HepG2 (cell line): ENCODE data around the gene TMEM271. TPM values are rescaled to one million over a fixed set of nuclear protein-coding genes. Genes with fewer than 3 reads are reported as not detected.

Experiments
- ATAC-seq: fragments of 200-7000 bp; cut with Tn5 transposase; 3 replicates; pipeline ENCODE4 v1.9.1; 2020; ENCODE audit warnings: mild to moderate bottlenecking, moderate library complexity
- BruUV-seq: library from RNA; stranded (reverse); fragments of 400-500 nt; replicated peaks from 2 replicates; lab custom pipeline; 2021; lab: Mats Ljungman, UMichigan
- CTCF ChIA-PET: fragments of 300-600 bp; formaldehyde crosslinking; extraction: SDS; loops from one replicate; lab custom pipeline; 2021; ENCODE audit warnings: low total read pairs, inconsistent platforms, low intra/inter-chr PET ratio; lab: Yijun Ruan, JAX
- POLR2A ChIA-PET: fragments of 350-600 bp; sonication (Branson Sonifier 250); formaldehyde crosslinking; loops from one replicate; lab custom pipeline; 2020; ENCODE audit warnings: antibody characterized with exemption, inconsistent platforms; lab: Yijun Ruan, JAX
- DNase-seq: peaks from one replicate; pipeline ENCODE4 v3.0.0-alpha.2; 2015; ENCODE audit warnings: low spot score
- FAIRE-seq: peaks from 3 replicates; lab custom pipeline; 2011; peaks lifted over from hg19 to GRCh38; lab: Jason Lieb, UNC
- H2AFZ ChIP-seq: one replicate; pipeline ENCODE4 v1.6.1; 2011; ENCODE audit warnings: low read length, inconsistent platforms
- H3K27ac ChIP-seq: fragments of 300-600 bp; 3 replicates; pipeline ENCODE4 v1.8.0; 2011; ENCODE audit warnings: mixed run types, mild to moderate bottlenecking, mixed read lengths, low read length, inconsistent platforms; ENCODE audit not compliant: insufficient read depth; ENCODE audit errors: extremely low read length
- H3K27me3 ChIP-seq, 2 experiments: fragments of 200-600 bp in 1 of 2; 2 replicates in 1 of 2; 3 replicates in 1 of 2; pipeline versions ENCODE4 v1.6.0 to v1.8.0; 2011; ENCODE audit warnings: low read length in 2 of 2, mild to moderate bottlenecking in 2 of 2, moderate library complexity in 2 of 2, inconsistent platforms in 1 of 2; ENCODE audit not compliant: insufficient read depth in 2 of 2, control insufficient read depth in 1 of 2
- H3K36me3 ChIP-seq, 2 experiments: fragments of 200-600 bp in 1 of 2; replicated peaks in 1 of 2; 2 replicates in 1 of 2; 3 replicates in 1 of 2; pipeline versions ENCODE4 v1.5.1 to v1.8.0; 2011; ENCODE audit warnings: low read length in 2 of 2, inconsistent platforms in 1 of 2; ENCODE audit not compliant: insufficient read depth in 2 of 2, control insufficient read depth in 1 of 2
- H3K4me1 ChIP-seq: 2 replicates; pipeline ENCODE4 v1.5.1; 2012; ENCODE audit warnings: low read length, inconsistent platforms; ENCODE audit not compliant: insufficient read depth
- H3K4me2 ChIP-seq: 2 replicates; pipeline ENCODE4 v1.6.0; 2011; ENCODE audit warnings: low read depth, low read length, inconsistent platforms
- H3K4me3 ChIP-seq, 3 experiments: fragments of 200-600 bp in 1 of 3; sonication (generic), shearing (Covaris generic) in 1 of 3; replicated peaks in 1 of 3; 2 replicates each; pipeline ENCODE4 v1.5.1; 2011 to 2016; ENCODE audit warnings: low read length in 3 of 3, inconsistent platforms in 2 of 3, low read depth in 2 of 3, mild to moderate bottlenecking in 2 of 3, control low read depth in 1 of 3, mixed read lengths in 1 of 3; ENCODE audit not compliant: insufficient read depth in 1 of 3
- H3K79me2 ChIP-seq: one replicate; pipeline ENCODE4 v1.6.1; 2011; ENCODE audit warnings: low read length, inconsistent platforms; ENCODE audit not compliant: insufficient read depth
- H3K9ac ChIP-seq: 2 replicates; pipeline ENCODE4 v1.6.0; 2011; ENCODE audit warnings: mild to moderate bottlenecking, low read depth, low read length, inconsistent platforms; ENCODE audit not compliant: insufficient read depth
- H3K9me3 ChIP-seq: 2 replicates; pipeline ENCODE4 v1.5.1; 2012; ENCODE audit warnings: mild to moderate bottlenecking, low read length
- H4K20me1 ChIP-seq: 2 replicates; pipeline ENCODE4 v1.6.0; 2011; ENCODE audit warnings: inconsistent platforms, mild to moderate bottlenecking, low read length, moderate library complexity; ENCODE audit not compliant: insufficient read depth
- CEBPG ChIP-seq: IDR thresholded peaks from 2 replicates; pipeline ENCODE4 v1.6.1; 2016
- GATAD1 ChIP-seq: IDR thresholded peaks from 2 replicates; pipeline ENCODE4 v1.6.1; 2016; ENCODE audit warnings: missing genetic modification reagents, missing compliant biosample characterization
- MYC ChIP-seq: sonication (generic); formaldehyde crosslinking; IDR thresholded peaks from 2 replicates; pipeline ENCODE4 v1.9.0; 2021; ENCODE audit warnings: missing genetic modification reagents, borderline replicate concordance
- ZBTB7A ChIP-seq: sonication (generic); formaldehyde crosslinking; IDR thresholded peaks from 2 replicates; pipeline ENCODE4 v1.8.0; 2022; ENCODE audit warnings: mild to moderate bottlenecking, missing genetic modification reagents
- WGBS: methylation state at CpG from one replicate; pipeline ENCODE4 v1.1.6; 2017; ENCODE audit warnings: low lambda C conversion rate; 5-methylcytosine and 5-hydroxymethylcytosine counted together
- in situ Hi-C: cut with HindIII; loops from 2 replicates; pipeline ENCODE4 v1.10.0; 2017; ENCODE audit warnings: low pct_unique_long_range_greater_than_20kb; ENCODE audit not compliant: extremely low pct_ligation_motif_present
- intact Hi-C: fragments of 100-400 bp; cut with micrococcal nuclease; formaldehyde crosslinking; loops from one replicate; pipeline ENCODE4 v1.10.0; 2022; ENCODE audit not compliant: unreplicated experiment
- polyA plus RNA-seq, 8 experiments: library from polyadenylated mRNA; depleted of rRNA in 3 of 8; stranded (reverse) in 7 of 8; unstranded in 1 of 8; fragments of >200 nt; fragmentation: Illumina TruSeq in 4 of 8; extraction: Trizol in 4 of 8; gene quantifications; 2 replicates each; pipeline versions ENCODE4 v1.2.1 to v1.2.3, GENCODE V29; 2011 to 2016; ENCODE audit warnings: low read depth in 4 of 8, missing spikeins in 1 of 8, mixed read lengths in 1 of 8; ENCODE audit not compliant: insufficient read depth in 1 of 8
- total RNA-seq, 5 experiments: library from RNA; depleted of rRNA; stranded (reverse); fragments of >200 nt; fragmentation: Illumina TruSeq; extraction: Trizol; gene quantifications; 2 replicates each; pipeline ENCODE4 v1.2.3, GENCODE V29; 2016; ENCODE audit warnings: low read depth in 1 of 5
- TF ChIP-seq, protein P1 (sequence below): sonication (generic); formaldehyde crosslinking; IDR thresholded peaks from 2 replicates; pipeline ENCODE4 v1.5.1; 2020; ENCODE audit warnings: mild to moderate bottlenecking, missing genetic modification reagents
- TF ChIP-seq, protein P2 (sequence below): sonication (generic); formaldehyde crosslinking; IDR thresholded peaks from 2 replicates; pipeline ENCODE4 v1.5.1; 2020; ENCODE audit warnings: missing genetic modification reagents, mild to moderate bottlenecking, borderline replicate concordance

Gene TMEM271
- total and polyA plus RNA-seq, 2 of the 13 experiments (the other 11 are each of a cell fraction or from before 2014, with no cell fraction given), result not detected

GRCh38 chr4:568962-569361 lies 7.1 kb downstream of the TMEM271 start:
- intact Hi-C loops, result no loop called here
- in situ Hi-C loops, result no loop called here
- no peak for FAIRE-seq

More at GRCh38 chr4:568962-569361, 7.1 kb downstream of the TMEM271 start:
- H3K9ac ChIP-seq, result no peak overlapping the region
- CTCF ChIA-PET, result no interaction called here
- H3K4me3 ChIP-seq, result no peak overlapping the region
- H3K4me2 ChIP-seq, result no peak overlapping the region
- no peaks in the 10 kb centered on the region for H3K4me1 ChIP-seq
- H3K79me2 ChIP-seq, result no peaks in the 10 kb centered on the region
- TF ChIP-seq MYC (CRISPR knock-in tag) (no peak), ZBTB7A (CRISPR knock-in tag) (no peak), GATAD1 (CRISPR knock-in tag) (no peak), CEBPG (CRISPR knock-in tag) (no peak)
- TF ChIP-seq, protein P1, sequence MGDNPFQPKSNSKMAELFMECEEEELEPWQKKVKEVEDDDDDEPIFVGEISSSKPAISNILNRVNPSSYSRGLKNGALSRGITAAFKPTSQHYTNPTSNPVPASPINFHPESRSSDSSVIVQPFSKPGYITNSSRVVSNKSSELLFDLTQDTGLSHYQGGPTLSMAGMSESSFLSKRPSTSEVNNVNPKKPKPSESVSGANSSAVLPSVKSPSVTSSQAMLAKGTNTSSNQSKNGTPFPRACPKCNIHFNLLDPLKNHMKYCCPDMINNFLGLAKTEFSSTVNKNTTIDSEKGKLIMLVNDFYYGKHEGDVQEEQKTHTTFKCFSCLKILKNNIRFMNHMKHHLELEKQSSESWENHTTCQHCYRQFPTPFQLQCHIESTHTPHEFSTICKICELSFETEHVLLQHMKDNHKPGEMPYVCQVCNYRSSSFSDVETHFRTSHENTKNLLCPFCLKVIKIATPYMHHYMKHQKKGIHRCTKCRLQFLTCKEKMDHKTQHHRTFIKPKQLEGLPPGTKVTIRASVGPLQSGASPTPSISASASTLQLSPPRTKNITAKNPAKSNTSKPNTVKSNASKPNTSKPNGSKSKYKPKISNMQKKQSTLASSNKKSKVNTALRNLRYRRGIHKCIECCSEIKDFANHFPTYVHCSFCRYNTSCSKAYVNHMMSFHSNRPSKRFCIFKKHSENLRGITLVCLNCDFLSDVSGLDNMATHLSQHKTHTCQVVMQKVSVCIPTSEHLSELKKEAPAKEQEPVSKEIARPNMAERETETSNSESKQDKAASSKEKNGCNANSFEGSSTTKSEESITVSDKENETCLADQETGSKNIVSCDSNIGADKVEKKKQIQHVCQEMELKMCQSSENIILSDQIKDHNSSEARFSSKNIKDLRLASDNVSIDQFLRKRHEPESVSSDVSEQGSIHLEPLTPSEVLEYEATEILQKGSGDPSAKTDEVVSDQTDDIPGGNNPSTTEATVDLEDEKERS (CRISPR knock-in tag), result no peak
- TF ChIP-seq, protein P2, sequence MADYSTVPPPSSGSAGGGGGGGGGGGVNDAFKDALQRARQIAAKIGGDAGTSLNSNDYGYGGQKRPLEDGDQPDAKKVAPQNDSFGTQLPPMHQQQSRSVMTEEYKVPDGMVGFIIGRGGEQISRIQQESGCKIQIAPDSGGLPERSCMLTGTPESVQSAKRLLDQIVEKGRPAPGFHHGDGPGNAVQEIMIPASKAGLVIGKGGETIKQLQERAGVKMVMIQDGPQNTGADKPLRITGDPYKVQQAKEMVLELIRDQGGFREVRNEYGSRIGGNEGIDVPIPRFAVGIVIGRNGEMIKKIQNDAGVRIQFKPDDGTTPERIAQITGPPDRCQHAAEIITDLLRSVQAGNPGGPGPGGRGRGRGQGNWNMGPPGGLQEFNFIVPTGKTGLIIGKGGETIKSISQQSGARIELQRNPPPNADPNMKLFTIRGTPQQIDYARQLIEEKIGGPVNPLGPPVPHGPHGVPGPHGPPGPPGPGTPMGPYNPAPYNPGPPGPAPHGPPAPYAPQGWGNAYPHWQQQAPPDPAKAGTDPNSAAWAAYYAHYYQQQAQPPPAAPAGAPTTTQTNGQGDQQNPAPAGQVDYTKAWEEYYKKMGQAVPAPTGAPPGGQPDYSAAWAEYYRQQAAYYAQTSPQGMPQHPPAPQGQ, result no peak
- no peak overlapping the region for H3K27ac ChIP-seq
- H4K20me1 ChIP-seq, result no peaks in the 10 kb centered on the region
- peaks cover 8 to 50% of the 10 kb centered on the region in 2 experiments; a peak in 4 of 5 replicates for H3K27me3 ChIP-seq
- H2AFZ ChIP-seq, result no peak overlapping the region
- WGBS, result 0% methylated on average over 2 of the region's 5 CpGs
- BruUV-seq, result no TSS peak
- H3K9me3 ChIP-seq, result peaks cover 12% of the 10 kb centered on the region
- no peak for ATAC-seq
- no peaks in the 10 kb centered on the region for H3K36me3 ChIP-seq
- POLR2A ChIA-PET, result no interaction called here
- DNase-seq, result no peak
